NK-92 (cell line): ENCODE data around the gene IQCE.
"Not testable (repeated sequence)": the region's sequence is repeated elsewhere in the genome, so short reads cannot be mapped to it uniquely, and the experiment has no call there.

Experiments used
- DNase-seq: peaks from one replicate; lab custom pipeline; 2025; ENCODE audit not compliant: unreplicated experiment; lab: John Stamatoyannopoulos, UW

Gene IQCE

GRCh38 chr7:2531796-2532110 is 27.0 kb upstream of the IQCE start:
- not testable (repeated sequence) for DNase-seq

DNA sequence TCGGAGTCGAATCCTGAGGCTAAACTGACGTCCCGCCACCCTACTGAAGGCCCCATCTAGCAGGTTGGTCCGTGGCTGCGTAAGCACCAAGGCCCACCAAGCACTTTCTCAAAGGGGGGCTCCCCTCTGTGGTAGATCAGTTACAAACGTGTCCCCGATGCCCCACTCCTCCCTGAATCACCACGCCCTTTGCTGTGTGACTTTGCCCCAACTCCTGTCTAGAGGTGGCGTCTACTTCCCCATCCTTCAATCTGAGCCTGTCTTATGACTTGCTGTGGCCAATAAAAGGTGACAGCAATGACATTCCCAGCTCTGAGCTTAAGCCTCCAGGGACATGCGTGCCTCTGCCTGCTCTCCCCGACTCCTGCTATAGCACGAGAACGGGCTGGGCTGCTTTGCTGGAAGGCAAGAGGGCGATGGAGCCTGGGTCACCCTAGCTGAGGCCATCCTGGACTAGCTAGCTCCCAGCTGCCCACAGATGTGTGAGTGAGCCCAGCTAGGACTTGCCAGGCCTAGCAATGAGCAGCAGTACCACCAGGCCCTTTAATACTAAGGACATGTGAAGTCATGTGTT is 26.5 kb upstream of the IQCE start:
- not testable (repeated sequence) for DNase-seq

GRCh38 chr7:2532816-2533215 is 26.0 kb upstream of the IQCE start:
- DNase-seq = not testable (repeated sequence)

- not testable (repeated sequence) for DNase-seq
Observed at GRCh38 chr7:2533566-2533965, 25.2 kb upstream of the IQCE start.

DNA sequence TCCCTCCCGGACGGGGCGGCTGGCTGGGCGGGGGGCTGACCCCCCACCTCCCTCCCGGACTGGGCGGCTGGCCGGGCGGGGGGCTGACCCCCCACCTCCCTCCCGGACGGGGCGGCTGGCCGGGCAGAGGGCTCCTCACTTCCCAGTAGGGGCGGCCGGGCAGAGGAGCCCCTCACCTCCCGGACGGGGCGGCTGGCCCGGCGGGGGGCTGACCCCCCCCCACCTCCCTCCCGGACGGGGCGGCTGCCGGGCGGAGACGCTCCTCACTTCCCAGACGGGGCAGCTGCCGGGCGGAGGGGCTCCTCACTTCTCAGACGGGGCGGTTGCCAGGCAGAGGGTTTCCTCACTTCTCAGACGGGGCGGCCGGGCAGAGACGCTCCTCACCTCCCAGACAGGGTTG is 24.6 kb upstream of the IQCE start:
- DNase-seq = not testable (repeated sequence)

DNA sequence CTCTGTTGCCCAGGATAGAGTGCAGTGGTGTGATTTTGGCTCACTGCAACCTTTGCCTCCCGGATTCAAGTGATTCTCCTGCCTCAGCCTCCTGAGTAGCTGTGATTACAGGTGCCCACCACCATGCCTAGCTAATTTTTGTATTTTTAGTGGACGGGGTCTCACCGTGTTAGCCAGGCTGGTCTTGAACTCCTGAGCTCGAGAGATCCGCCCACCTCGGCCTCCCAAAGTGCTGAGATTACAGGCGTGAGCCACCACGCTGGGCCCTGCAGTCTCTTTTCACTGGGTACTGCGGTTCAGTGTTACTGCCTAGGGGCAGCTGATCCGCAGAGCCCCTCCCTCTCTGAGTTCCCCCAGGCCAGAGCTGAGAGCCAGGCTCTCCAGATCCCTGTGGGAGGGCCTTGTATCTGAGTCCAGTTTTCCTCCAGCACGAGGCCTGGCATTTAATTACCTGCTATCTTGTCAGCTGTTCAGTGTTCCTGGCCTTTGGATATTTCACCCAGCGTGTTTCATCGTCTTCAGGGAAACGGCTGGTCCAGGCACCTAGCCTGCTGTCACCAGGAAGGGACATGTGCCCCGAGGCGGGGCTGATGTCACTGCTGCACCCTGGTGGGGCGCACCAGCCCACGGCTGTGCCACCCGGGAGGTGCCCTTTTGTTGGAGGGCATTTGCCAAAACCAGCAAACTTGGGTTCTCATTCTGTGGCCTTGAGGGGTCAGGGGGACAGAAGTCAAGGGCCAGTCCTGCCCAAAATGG is 22.7 kb upstream of the IQCE start:
- DNase-seq = not testable (repeated sequence)

- no peak for DNase-seq
Observed at GRCh38 chr7:2537981-2538851, 20.6 kb upstream of the IQCE start.

DNA sequence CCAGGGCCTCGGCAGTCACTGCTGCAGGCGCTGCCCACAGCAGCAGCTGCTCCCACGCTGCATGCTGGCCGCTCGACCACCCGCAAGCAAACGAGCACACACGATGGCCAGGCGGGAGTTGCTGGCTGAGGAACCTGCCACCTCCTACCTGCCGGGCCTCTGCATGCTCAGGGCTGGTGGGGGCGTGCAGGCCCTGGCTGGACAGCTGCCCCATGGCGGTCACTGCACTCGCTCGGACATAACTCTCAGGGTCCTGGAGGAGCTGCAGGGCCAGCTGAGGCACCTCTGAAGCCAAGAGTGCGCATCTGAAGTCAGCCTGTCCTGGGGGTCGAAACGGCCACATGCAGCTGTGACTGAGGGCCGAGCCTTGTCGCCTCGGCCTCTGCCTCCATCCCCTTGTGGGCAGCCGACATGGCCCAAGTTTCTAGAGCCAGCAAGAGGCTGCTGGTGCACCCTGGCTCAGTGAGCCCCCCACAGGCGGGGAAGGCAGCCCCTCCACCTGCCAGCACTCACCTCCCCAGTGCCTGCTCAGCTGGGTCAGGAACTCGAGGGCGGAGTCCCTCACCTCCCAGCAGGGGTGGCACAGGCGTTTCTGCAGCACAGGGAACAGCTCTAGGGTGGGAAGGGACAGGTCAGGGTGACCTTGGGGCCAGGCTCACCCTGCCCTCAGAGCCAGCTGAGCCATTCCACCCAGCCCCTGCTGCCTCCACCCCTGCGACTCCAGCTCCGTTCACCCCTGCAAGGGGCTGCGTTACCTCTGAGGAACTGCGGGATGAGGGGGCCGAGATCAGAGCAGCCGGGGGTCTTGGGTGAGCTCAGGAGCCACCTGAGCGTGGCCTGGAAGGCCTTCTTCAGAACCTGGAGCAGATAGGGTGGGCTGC is 19.5 kb upstream of the IQCE start:
- no peak for DNase-seq

- DNase-seq = no peak
Observed at GRCh38 chr7:2540133-2540532, 18.6 kb upstream of the IQCE start.

DNA sequence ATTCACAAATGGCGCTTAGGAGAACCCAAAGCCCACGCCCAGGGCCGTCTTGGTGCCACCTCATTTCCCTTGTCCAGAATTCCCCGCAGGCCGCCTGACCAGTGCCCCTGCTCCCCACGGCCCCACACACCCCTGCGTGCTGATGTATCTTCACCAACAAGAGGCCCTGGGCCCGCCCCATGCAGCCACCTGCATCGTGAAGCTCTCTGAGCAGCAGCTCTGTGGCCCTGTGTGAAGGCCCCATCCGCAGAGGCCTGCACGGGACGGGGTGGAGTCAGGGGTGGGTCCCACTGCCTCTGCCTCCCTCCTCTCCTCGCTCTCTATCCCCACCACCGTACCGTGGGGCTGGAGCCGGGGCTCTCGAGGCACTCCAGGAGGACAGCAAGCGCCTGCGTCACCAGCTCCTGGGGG is 18.1 kb upstream of the IQCE start:
- no peak for DNase-seq

- no peak for DNase-seq
Observed at GRCh38 chr7:2541291-2542010, 17.3 kb upstream of the IQCE start.

DNA sequence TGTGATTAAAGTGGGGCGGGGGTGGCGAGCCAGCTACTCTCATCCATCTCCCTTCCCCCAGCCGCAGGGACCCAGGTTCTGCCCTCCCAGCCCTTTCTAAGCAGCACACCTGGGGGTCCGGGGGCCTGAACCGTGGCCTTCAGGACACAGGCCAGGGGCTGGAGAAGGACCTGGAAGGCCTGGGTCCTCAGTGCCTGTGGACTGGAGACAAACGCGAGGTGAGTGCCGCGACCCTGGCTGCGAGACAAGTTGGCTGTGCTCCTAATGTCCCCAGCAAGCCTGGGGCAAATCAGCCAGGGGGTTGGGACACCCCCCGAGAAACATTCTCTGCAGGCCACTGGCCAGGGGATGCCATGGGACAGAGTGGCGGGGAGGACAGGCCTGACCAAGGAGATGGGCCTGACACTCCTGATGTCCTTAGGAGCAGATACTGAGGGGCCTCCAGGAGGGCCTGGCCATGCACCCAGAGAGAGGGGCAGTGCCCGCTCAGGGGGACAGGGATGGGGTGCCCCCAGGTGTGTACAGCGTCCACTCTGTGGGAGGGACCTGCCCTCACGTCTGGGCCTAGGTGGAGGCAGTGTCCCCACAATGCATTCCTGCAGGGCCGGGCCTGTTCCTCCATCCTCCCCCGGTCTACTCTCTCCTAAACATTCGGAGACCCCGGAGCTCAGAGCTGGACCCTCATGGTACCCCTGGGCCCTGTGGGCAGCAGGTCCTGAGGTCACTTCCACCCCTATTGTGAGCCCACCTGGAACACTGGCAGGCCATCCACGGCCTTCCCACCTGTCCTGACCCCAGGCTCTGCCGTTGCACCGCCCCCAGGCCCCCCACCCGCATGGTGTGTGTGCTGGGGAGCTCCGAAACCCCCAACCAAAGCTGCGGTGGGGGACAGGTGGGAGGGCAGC is 16.5 kb upstream of the IQCE start:
- no peak for DNase-seq

GRCh38 chr7:2542916-2543871 is 15.6 kb upstream of the IQCE start:
- no peak for DNase-seq

- DNase-seq = no peak
Observed at GRCh38 chr7:2544541-2545188, 14.1 kb upstream of the IQCE start.

- DNase-seq = no peak
Observed at GRCh38 chr7:2545746-2546425, 12.9 kb upstream of the IQCE start.

DNA sequence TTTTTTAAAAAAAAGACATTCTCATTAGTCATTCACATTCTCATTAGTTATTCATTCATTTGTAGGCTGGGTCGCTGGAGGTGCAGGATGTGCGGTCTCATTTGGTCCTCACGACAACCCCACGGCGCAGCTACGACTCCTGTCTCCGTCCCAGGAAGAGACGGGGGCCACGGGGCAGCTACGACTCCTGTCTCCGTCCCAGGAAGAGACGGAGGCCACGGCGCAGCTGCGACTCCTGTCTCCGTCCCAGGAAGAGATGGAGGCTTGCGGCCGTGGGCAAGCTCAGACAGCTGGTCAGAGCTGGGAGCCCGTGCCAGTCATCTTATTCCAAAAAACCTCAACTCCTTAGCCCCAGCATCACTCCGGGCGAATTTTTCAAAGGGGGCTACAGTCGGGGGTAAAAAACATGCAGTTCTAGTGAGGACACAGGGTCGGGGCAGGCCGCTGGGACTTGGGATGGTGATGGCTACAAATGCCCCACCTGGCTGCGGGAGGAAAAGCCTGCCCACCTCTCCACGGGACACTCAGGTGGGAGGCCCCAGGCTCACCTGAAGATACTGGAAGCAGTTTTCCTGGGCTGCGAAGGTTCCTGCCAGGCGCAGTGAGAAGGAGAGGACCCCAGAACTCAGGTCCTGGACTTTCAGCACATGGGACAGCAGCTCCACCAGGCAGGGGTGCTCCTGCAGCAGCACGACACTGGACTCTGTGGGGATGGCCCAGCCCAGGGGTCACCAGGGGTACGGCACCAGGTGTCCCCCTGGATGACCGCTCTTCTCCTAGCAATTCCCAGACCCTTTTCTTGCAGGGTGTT is 11.8 kb upstream of the IQCE start:
- DNase-seq = no peak
